HEK293T (cell line): ENCODE results near the gene RAB30.

ENCODE experiments used
- ELF4 ChIP-seq: fragments of 450-650 bp; IDR thresholded peaks from 2 replicates; pipeline ENCODE4 v1.6.1; 2017; ENCODE audit warnings: antibody characterized with exemption
- FOXK2 ChIP-seq: fragments of 450-650 bp; IDR thresholded peaks from 2 replicates; pipeline ENCODE4 v1.6.1; 2016; ENCODE audit warnings: mild to moderate bottlenecking
- FOXM1 ChIP-seq: fragments of 450-650 bp; IDR thresholded peaks from 2 replicates; pipeline ENCODE4 v1.6.1; 2017; ENCODE audit warnings: mild to moderate bottlenecking, borderline replicate concordance
- PKNOX1 ChIP-seq: fragments of 450-650 bp; IDR thresholded peaks from 2 replicates; pipeline ENCODE4 v1.6.1; 2016
- SUZ12 ChIP-seq: fragments of 450-650 bp; IDR thresholded peaks from 2 replicates; pipeline ENCODE4 v1.6.1; 2016; ENCODE audit warnings: mild to moderate bottlenecking

DNA sequence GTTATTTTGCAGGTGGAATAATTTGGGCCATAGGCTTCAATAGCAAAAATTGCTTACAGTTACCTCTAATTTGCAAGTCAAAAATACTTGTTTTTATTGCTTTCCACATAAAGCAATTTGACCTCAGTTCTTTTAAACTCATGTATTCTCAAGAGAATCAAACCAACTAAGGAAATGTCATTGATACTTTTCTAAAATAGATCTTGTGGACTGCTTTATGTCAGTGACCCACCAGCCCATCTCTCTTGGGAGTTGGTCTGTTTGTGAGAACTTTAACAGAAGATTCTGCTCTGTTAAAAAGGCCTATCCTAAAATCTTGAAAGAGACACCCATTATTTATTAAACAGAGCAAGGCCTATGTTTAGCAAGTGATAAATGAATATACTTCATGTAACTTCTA lies 94.9 kb downstream of the RAB30 start:
- no peak for TF ChIP-seq PKNOX1
- no peak for TF ChIP-seq FOXK2
- no peak for TF ChIP-seq ELF4
- no peak for TF ChIP-seq FOXM1
- TF ChIP-seq SUZ12 = no peak
